ENCODE data around the gene NEBL. TPM values are rescaled to one million over a fixed set of nuclear protein-coding genes. Genes with fewer than 3 reads are reported as not detected.
"Not testable (repeated sequence)": the region's sequence is repeated elsewhere in the genome, so short reads cannot be mapped to it uniquely, and the experiment has no call there.

The NEBL gene, protein sequence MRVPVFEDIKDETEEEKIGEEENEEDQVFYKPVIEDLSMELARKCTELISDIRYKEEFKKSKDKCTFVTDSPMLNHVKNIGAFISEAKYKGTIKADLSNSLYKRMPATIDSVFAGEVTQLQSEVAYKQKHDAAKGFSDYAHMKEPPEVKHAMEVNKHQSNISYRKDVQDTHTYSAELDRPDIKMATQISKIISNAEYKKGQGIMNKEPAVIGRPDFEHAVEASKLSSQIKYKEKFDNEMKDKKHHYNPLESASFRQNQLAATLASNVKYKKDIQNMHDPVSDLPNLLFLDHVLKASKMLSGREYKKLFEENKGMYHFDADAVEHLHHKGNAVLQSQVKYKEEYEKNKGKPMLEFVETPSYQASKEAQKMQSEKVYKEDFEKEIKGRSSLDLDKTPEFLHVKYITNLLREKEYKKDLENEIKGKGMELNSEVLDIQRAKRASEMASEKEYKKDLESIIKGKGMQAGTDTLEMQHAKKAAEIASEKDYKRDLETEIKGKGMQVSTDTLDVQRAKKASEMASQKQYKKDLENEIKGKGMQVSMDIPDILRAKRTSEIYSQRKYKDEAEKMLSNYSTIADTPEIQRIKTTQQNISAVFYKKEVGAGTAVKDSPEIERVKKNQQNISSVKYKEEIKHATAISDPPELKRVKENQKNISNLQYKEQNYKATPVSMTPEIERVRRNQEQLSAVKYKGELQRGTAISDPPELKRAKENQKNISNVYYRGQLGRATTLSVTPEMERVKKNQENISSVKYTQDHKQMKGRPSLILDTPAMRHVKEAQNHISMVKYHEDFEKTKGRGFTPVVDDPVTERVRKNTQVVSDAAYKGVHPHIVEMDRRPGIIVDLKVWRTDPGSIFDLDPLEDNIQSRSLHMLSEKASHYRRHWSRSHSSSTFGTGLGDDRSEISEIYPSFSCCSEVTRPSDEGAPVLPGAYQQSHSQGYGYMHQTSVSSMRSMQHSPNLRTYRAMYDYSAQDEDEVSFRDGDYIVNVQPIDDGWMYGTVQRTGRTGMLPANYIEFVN
- polyA plus RNA-seq (2013, experiment 1 of 2; ENCODE audit: insufficient read length): 0.15 TPM
- 0.21 TPM for polyA plus RNA-seq (2013, experiment 2 of 2; ENCODE audit: insufficient read length)

DNA sequence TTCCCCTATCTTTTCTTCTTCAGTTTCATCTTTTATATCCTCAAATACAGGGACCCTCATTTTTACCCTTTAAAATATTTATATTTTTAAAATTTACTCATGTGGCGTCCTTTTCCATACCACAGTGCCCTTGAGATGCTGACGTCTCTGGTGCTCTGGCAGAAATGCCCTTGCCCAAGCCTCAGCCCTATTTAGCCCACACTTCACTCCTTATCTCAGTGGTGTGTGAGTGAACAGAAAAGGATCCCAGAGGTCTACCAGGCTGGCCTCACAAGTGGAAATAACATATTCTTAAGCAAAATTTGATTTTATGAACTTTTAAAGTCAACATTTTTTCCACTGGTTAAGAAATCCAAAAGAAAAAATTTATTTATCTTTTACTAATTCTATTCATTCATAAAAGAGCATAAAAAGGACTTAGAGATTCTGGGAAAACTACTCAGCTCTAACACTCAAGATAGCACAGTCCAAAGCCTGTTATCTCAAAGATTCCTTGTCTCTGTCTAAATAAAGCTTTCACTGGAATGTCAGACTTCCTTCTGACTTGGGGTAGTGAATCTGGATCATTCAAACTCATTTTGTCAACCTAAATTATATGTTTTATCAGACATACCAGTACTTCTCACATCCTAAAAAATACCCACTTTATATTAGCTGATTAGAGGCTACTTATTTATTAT, at the start of gene NEBL:
NEBL (minus strand) TSS at position 166 of the 680 bp plus-strand sequence; CDS start at position 60, 106 bp downstream.
- DNase-seq: no peak

DNA sequence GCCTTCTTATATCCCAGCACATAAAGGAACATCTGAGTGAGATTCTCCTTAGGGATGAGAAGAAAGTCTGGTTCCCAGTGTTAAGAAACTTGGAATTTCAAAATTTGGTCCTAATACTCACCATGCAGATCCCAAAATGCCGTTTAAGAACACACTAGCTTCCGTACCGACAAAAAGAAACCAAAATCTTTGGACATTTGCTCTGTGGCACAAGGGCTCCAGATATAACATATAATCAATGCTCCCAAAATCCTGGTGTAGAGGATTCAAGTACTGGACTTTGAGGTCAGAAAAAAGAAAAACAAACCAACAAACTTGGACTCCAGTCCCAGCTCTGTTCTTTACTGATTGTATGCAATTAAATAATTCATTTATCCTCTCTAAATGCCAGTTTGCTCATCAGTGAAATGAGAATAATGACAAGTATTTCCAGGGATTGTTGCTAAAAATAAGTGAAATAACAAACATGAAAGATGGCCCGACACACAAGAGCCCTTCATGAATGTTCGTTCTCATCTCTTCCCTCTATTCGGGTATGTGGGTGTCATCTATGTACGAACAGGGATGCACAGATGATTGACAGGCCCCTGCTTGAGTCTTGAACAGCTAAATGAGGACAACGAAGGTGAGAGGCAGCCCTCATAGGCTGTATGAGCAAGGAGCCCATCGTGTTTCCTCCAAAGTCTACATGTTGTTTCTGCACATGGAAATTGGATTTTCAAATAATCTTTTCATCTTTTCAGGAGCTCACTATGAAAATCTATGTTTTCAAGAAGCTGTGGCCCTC, 48.6 kb upstream of the NEBL start:
- DNase-seq: no peak

DNA sequence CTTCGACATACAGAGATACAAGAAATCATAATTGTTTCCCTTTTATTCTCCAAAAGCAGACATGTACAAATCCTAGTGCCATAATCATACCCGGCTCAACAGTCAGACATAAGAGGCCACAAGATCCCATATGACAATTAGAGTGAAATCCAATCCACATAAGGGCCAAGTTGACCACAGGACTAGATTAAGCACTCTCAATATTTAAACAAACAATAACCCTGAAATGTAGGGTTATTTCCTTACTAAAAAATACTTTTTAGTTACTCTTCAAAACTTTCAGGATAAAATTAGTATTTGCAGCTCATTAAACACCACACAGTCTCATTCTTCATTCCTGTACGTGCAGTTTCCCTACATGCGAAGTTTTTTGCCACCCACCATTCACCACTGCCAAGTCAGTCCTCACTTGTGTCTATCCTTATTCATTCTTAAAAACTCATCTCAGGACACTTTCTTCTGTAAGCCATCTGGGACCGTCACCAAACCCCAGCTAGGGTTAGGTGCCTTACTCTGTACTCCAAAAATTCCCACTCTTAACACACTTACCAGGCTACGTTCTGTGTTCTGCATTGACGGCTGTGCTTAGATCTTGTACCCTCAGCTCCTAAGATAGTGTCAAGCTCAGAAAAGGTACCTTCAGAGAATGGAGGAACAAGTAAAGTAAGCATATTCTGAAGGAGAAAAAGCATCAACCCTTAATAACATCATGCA, 47.8 kb upstream of the NEBL start:
- no peak for DNase-seq

DNA sequence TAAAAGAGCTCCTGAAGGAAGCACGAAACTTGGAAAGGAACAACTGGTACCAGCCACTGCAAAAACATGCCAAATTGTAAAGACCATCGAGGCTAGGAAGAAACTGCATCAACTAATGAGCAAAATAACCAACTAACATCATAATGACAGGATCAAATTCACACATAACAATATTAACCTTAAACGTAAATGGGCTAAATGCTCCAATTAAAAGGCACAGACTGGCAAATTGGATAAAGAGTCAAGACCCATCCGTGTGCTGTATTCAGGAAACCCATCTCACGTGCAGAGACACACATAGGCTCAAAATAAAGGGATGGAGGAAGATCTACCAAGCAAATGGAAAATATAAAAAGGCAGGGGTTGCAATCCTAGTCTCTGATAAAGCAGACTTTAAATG, 42.3 kb upstream of the NEBL start:
- not testable (repeated sequence) for DNase-seq

DNA sequence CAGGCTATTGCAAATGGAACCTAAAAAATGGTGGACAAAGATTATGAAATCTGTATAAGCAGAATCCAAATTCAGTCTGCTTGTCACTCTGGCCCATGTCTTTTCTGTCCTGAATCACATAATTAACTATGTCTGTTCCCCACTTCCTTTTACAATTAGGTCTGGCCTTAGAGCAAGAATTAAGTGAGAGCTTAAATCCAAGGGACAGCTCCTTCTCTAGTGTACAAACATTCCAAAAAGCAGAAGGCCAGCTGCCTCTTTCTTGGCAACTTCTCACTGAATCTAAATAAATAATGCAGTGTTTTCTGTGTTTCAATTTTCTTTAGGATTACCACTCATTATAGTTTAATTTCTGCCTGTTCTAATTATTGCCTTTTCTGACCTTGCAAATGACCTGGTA, 39.3 kb upstream of the NEBL start:
- DNase-seq: no peak

DNA sequence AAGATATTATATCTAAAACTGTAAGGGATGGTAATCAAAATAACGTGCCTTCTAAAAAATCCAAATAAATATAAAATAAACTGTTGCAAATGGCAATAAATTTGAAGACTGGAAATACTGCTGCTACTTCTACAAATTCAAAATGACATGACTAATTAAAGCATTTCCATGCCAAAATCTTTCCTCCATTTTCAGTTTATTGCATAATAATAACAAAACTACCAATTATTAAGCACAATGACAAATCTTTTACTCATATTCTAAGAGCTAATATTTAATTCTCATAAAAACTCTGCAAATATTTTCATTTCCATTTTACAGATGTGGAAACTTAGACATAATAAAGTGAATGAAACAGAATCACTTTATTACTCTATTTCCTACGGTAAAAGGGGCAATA, 38.8 kb upstream of the NEBL start:
- DNase-seq: no peak

DNA sequence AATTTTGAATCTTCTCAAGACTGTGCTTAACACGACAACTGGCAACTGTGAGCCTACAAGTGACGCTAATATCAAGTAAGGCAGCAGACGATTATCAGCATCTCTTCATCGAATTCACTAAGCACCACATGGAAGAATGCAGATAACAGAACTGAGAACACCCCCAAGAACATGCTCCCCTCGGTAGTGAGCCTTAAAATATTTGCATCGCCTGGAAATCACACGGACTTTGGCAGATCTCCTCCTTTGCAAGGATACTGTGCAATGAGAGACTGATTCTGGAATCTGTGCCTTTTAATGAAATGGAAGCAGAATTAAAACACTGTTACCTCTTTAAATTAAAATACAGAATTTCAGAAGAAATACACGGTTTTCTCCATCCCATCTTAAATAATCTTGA, 38.2 kb upstream of the NEBL start:
- DNase-seq: no peak

DNA sequence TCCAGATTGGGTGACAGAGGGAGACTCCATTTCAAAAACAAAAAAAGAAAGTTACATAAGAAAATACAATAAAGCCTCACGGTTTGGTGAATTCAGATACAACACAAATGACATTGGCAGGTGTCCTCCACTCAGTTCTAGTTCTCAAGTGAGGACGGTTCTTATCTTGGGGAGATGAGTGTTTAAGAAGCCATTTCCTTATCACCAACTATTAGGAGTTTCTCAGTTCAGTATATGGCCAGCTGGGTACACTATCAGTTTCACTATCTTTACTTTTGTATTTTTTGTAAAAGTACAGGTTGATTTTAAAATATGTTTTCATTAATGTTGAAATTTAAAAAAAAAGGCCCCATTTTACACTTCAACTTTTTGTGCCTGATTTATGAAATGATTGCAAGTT, 36.6 kb upstream of the NEBL start:
- DNase-seq: no peak

DNA sequence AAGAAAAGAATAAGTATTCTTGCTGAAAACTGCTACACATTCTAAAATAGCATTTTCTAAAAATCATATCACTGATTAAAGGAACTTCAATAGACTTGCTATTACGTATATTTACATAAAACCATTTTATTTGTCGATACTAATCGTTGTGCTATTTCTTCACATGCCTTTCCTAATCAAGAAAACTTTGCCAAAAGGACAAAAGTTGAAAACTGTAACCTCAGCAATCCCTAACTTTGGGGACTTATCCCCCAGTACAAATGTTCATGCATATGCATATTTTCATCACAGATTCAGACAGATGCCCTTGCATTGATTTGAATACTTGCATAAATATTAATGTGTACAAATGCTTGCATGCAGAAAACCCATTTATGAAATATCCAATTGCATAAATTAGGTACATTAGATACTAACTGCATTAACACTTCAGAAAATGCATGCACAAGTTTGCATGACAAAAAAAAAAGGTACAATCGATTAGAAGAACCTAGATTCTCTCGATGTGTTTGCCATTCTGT, 35.6 kb upstream of the NEBL start:
- DNase-seq: no peak

DNA sequence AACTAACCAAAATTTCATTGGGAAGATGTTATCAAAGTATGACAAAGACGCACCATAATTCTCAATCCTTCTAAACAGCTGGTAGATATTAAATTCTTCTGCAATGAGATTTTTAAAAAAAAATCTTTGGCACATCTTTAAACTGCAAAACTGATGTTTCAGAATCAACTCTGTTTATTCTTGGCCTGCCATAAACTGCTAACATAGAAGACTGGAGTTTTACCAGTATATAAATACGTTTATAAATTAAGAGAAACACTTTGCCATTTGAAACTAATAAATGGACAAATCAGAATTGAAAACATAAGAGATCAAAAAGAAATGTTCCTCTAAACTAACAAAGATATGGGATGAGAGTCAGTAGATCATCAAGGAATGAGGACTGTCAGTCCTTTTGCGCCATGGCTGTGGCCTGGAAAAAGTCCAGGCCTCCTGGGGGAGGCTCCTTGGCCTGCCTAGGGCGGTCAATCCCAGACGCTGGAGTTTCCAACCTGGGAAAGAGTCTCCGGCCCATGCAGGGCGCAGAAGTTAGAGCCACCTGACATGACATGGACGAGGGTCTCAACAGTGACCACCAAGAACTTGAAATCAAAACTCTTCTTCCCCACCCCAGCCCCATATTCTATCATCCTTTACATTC, 34.2 kb upstream of the NEBL start:
- no peak for DNase-seq

DNA sequence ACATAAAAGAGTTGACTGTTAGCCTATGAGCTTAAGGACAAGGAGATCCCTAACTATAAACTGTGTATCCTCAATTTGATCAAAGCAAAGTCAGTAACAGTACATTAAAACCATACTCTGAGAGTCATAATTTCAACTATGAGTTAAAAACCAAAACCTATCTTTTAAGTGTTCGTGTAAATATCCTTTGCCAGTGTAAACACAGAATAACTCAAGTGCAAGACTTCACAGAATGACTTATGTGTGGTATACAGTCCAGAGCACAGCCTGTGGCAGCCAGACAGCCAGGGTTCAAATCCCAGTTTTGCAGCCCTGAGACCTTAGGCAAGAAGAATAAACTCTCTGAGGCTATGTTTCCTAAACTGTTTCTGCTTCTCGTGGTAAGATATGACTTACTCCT, 30.3 kb upstream of the NEBL start:
- no peak for DNase-seq

DNA sequence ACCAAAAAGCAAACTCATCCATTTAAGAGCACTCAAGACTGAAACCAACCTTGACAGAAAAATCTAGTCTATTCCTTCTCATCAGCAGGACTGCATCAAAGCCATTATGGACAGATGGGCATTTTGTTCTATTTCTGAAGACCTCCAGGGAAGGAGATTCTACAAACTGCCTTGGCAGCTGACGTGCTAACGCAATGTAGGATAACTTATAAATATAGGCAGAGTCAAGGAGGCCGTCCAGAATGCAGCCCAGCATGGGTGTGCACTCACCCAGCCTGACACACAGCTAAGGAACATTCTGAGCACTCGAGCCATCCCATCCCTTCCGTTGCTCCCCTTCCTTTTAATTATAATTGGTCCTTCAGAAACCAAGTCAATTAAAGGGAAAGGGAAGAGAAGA, 25.3 kb upstream of the NEBL start:
- DNase-seq: no peak

DNA sequence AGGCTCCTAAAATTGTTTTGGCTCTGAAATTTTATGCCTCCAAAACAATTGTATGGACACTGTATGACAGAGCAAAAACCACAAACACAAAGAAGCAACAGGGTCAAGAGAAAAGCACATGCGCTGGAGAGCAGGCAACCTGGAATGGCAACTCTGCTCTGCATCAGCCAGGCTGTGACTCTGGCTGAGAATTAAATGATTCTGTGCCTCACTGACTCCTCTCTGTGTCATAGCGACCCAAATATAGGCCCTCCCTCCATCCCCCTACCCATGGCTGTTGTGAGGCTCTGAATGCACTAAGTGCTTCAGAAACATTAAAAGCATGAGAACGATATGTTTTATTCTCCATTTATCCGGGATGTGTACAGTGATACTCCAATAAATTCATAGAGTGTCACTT, 24.9 kb upstream of the NEBL start:
- DNase-seq: no peak

DNA sequence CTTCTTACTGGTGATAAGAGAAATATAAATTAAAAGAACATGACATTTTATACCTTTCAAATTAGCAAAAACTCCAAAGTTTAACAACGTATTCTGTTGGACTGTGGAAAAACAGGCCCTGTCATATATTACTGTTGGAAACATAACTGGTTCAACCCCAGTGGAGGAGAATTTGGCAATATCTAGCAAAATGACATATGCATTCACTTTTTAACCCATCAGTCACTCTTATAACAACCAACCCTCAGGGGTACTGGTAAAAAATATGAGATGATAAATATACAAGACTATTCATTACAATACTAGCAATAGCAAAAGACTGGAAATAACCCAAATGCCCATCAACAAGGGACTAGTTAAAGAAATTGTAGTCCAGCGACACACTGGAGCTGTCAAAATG, 22.9 kb upstream of the NEBL start:
- DNase-seq: no peak

DNA sequence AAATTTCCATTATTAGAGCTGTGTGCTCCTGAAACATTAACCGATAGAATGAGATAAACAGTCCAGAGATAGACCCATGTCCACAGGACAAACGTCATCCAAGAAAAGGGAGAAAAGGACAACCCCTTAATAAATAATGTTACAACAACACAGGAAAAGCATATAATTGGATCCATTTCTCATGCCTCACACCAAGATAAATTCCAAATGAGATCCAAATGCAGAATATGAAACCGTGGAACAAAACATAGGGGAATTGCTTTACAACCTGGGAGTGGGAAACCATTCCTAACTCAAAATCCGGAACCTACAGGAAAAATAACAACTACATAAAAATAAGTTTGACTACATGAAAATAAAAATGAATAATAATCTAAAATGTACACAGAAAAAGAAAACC, 22.4 kb upstream of the NEBL start:
- DNase-seq: no peak

DNA sequence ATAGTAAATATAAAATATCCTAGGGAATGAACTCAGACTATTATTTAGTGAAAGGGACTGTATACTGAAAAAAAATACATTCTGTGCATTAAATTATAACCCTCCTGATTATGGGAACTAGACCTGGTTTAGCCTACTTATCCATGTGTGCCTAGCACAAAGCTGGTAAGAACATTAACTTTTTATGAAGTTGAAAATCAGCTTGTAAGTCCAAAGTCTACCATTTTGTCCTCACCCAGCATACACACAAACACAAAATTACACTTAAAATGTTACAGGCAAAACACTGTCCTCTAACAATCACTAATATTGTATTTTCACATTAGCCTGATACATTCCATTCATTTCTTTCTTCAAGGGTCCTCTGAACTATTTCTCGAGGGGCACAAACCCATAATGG, 19.9 kb upstream of the NEBL start:
- DNase-seq: no peak

DNA sequence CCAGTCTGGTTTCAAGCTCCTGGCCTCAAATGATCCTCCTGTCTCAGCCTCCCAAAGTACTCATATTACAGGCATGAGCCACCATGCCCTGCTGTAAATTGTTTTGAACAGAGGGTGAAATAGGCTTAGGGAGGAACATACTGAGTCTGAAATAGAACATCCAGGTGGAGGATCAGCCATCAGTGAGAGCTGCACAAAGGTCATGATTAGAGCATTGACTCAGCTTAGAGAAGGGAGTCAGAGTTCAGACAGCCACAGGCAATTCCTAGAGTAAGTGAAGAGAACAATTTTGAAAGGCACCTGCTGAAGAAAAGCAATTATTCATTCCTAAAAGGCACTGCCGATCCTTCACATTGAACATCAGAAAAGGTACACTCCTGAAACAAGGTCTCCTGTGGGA, 15.9 kb upstream of the NEBL start:
- DNase-seq: no peak

DNA sequence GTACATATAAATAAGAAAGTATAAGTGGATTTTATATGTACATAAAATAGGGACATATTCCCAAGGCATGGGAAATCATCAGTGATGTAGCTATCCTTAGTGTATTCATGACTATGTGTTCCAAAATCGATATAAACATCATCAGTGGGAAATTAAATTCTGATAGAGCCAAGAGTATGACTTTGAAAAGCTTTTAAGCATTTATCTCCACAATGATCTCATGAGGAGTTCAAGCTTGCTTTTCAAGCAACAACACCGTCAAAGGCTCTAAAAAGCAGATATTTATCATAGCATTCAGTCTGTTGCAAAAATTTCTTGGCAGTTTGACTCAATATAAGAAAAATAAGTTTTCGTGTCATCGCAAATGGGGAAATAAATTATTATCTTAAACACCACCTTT, 14.5 kb upstream of the NEBL start:
- DNase-seq: no peak

DNA sequence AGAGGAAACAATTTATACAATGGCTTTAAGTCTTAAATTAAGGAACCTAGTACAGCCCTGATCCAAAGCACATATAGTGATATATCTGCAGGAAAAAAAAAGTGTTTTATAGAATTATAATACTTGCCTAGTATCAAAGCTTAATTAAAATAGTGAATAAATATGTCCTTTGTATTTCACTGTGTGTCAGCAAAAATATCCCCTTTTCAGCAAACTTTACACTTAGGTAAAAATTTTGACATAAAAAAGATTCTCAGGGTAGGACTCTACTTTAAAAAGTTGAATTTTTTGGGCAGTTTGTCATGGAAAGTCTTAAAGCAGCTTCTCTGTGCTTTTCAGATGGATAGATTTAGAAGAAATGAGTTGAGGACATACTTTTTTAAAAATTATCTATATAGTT, 12.7 kb upstream of the NEBL start:
- no peak for DNase-seq

DNA sequence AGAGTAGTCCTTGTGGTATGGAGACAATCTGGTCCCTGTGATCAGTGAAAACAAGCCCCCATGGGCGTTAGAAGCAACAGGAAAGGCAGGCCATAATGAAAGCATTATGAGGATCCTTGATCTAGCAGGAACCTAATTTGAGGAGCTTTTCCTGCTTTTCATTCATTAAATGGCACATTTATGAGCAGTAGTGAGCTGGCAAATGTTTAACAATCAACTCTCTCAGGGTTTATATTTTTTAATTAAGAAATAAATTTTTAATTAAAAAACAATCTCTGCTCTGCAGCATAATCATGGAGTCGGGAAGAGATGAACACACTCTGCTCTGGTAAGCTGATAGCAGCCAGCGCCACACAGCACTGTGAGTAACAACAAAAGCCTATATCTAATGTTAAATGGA, 11.3 kb upstream of the NEBL start:
- no peak for DNase-seq

Measured in fibroblast of skin of abdomen (primary cell).